DMS 273 (cell line): Measurements from ENCODE around the gene GMDS.
A peak's percentile ranks its signal among the peaks of the same experiment; 100 is the strongest.

ENCODE experiments used
- DNase-seq: peaks from one replicate; lab custom pipeline; 2025; ENCODE audit not compliant: unreplicated experiment; lab: John Stamatoyannopoulos, UW

The GMDS gene

GRCh38 chr6:1908784-1909183 is 336.6 kb downstream of the GMDS start:
- no peak for DNase-seq

- no peak for DNase-seq
Measured at GRCh38 chr6:1906609-1907008, 338.8 kb downstream of the GMDS start.

GRCh38 chr6:1906014-1906413 is 339.4 kb downstream of the GMDS start:
- no peak for DNase-seq

- no peak for DNase-seq
Measured at GRCh38 chr6:1904898-1905297, 340.5 kb downstream of the GMDS start.

GRCh38 chr6:1904466-1904799 is 341.0 kb downstream of the GMDS start:
- no peak for DNase-seq

- DNase-seq: no peak
Measured at GRCh38 chr6:1903780-1904465, 341.5 kb downstream of the GMDS start.

GRCh38 chr6:1901556-1901955 is 343.8 kb downstream of the GMDS start:
- no peak for DNase-seq

GRCh38 chr6:1896897-1897296 is 348.5 kb downstream of the GMDS start:
- DNase-seq: no peak

GRCh38 chr6:1895721-1896120 is 349.7 kb downstream of the GMDS start:
- no peak for DNase-seq

- no peak for DNase-seq
Measured at GRCh38 chr6:1894954-1895353, 350.5 kb downstream of the GMDS start.

- DNase-seq: peak; percentile 19
Measured at GRCh38 chr6:1893470-1894130, 351.8 kb downstream of the GMDS start.

GRCh38 chr6:1892716-1893115 is 352.7 kb downstream of the GMDS start:
- DNase-seq: no peak

GRCh38 chr6:1890987-1891386 is 354.4 kb downstream of the GMDS start:
- no peak for DNase-seq

GRCh38 chr6:1890071-1890470 is 355.3 kb downstream of the GMDS start:
- DNase-seq: no peak

- no peak for DNase-seq
Measured at GRCh38 chr6:1885576-1886011, 359.8 kb downstream of the GMDS start.

GRCh38 chr6:1884313-1884712 is 361.1 kb downstream of the GMDS start:
- DNase-seq: no peak

GRCh38 chr6:1878330-1878729 is 367.1 kb downstream of the GMDS start:
- DNase-seq: no peak

GRCh38 chr6:1873781-1874180 is 371.6 kb downstream of the GMDS start:
- no peak for DNase-seq

- DNase-seq: peak; percentile 97
Measured at GRCh38 chr6:1872649-1873131, 372.7 kb downstream of the GMDS start.

GRCh38 chr6:1871724-1872315 is 373.6 kb downstream of the GMDS start:
- DNase-seq: peak; percentile 19

GRCh38 chr6:1870932-1871331 is 374.5 kb downstream of the GMDS start:
- no peak for DNase-seq

GRCh38 chr6:1870251-1870650 is 375.2 kb downstream of the GMDS start:
- DNase-seq: no peak
